HFF-Myc (cell line): ENCODE results near the gene ATP5ME.

Experiments used
- DNase-seq: peaks from one replicate; pipeline ENCODE4 v3.0.0-alpha.2; 2011; ENCODE audit warnings: low read depth; ENCODE audit errors: extremely low read depth
- H3K4me3 ChIP-seq: replicated peaks from 2 replicates; pipeline ENCODE4 v1.5.1; 2011; ENCODE audit warnings: low read depth, mild to moderate bottlenecking, control low read depth, low read length
- CTCF ChIP-seq: IDR thresholded peaks from 2 replicates; pipeline ENCODE4 v1.5.1; 2012; ENCODE audit warnings: mild to moderate bottlenecking, low read depth, low read length, control low read depth; ENCODE audit errors: missing control alignments

Gene ATP5ME

GRCh38 chr4:661231-661630 lies 12.8 kb downstream of the ATP5ME start:
- H3K4me3 ChIP-seq: no peak overlapping the region
- no peak for TF ChIP-seq CTCF
- DNase-seq: no peak

DNA sequence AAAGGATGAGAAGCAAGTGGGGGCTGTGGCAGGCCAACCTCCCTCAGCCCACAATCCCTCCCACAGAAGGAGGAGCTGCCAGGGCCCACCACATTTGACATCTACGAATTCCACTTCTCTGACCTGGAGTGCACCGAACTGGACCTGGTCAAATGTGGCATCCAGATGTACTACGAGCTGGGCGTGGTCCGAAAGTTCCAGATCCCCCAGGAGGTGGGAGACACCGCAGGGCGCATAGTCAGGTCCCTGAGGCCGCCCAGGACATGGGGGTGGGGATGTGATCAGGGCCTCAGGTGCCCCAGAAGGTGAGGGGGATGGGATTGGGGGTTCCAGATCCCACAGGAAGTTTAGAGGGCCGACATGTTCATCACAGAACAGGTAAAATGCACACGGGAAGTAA lies 13.7 kb downstream of the ATP5ME start:
- no peak overlapping the region for H3K4me3 ChIP-seq
- TF ChIP-seq CTCF: no peak
- no peak for DNase-seq

DNA sequence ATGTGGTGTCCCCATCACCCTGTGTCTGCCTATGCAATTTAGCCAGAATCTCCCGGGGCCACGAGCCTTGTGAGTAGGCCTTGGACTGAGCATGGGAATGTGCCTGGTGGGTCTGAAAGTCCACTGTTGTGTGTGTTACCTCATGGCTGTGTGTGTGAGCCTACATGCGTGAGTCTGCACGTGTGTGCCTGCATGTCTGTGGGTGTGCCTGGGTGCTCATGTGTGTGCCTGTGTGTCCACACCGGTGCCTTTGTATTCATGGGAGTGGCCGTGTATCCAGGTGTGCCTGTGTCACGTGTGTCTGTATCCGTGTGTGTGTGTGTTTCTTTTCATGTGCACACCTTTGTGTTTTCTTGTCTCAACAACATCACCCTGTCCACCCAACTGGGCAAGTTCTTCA lies 14.2 kb downstream of the ATP5ME start:
- no peak for DNase-seq
- no peak for TF ChIP-seq CTCF
- no peak overlapping the region for H3K4me3 ChIP-seq

- no peak overlapping the region for H3K4me3 ChIP-seq
- no peak for TF ChIP-seq CTCF
- DNase-seq: no peak
Observed at GRCh38 chr4:658681-659667, 15.1 kb downstream of the ATP5ME start.

GRCh38 chr4:657834-658667 lies 16.0 kb downstream of the ATP5ME start:
- TF ChIP-seq CTCF: no peak
- DNase-seq: no peak
- no peak overlapping the region for H3K4me3 ChIP-seq

GRCh38 chr4:657338-657833 lies 16.7 kb downstream of the ATP5ME start:
- DNase-seq: no peak
- TF ChIP-seq CTCF: no peak
- no peak overlapping the region for H3K4me3 ChIP-seq
